PFSK-1 (cell line): Measurements from ENCODE around the gene FXYD2.

Experiments
- POLR2AphosphoS5 ChIP-seq: IDR thresholded peaks from 2 replicates; pipeline ENCODE4 v1.6.1; 2012; ENCODE audit warnings: low read depth, mild to moderate bottlenecking, control low read depth, low read length, moderate library complexity
- TAF1 ChIP-seq: IDR thresholded peaks from 2 replicates; pipeline ENCODE4 v1.6.1; 2012; ENCODE audit warnings: low read length, control low read depth, borderline replicate concordance; ENCODE audit not compliant: insufficient read depth

- no peak for TF ChIP-seq TAF1
- no peak for TF ChIP-seq POLR2AphosphoS5
Observed at GRCh38 chr11:117789241-117789640, 35.3 kb downstream of the FXYD2 start.
